HCEC 1CT (cell line): Measurements from ENCODE around the gene DDX42.

Experiments used
- DNase-seq: peaks from one replicate; pipeline ENCODE4 v3.0.0-alpha.2; 2017

The DDX42 gene

GRCh38 chr17:63823659-63824331 lies 49.8 kb downstream of the DDX42 start:
- DNase-seq, result no peak

- no peak for DNase-seq
These were observed 50.4 kb downstream of the DDX42 start for GRCh38 chr17:63824362-63824761.

GRCh38 chr17:63826468-63827001 lies 52.6 kb downstream of the DDX42 start:
- peak; percentile 37 for DNase-seq

- DNase-seq, result peak; percentile 95
These were observed 53.2 kb downstream of the DDX42 start, which contains the start of the genes FTSJ3 and PSMC5 for GRCh38 chr17:63827002-63827800. Gene FTSJ3 (minus strand): TSS chr17:63827663. CDS start chr17:63826902, 761 bp downstream. Gene PSMC5 (plus strand): TSS chr17:63827431. CDS start chr17:63827491, 60 bp downstream.

GRCh38 chr17:63827801-63828221 lies 53.8 kb downstream of the DDX42 start:
- DNase-seq, result no peak

- no peak for DNase-seq
These were observed 55.0 kb downstream of the DDX42 start for GRCh38 chr17:63828936-63829335.

- DNase-seq, result no peak
These were observed 56.3 kb downstream of the DDX42 start for GRCh38 chr17:63830278-63830677.

GRCh38 chr17:63830904-63831491 lies 57.0 kb downstream of the DDX42 start:
- DNase-seq, result no peak

GRCh38 chr17:63831505-63831904 lies 57.5 kb downstream of the DDX42 start:
- no peak for DNase-seq

- no peak for DNase-seq
These were observed 58.0 kb downstream of the DDX42 start for GRCh38 chr17:63832014-63832413.

- DNase-seq, result no peak
These were observed 58.5 kb downstream of the DDX42 start for GRCh38 chr17:63832455-63832854.

GRCh38 chr17:63833026-63833740 lies 59.2 kb downstream of the DDX42 start:
- no peak for DNase-seq

- DNase-seq, result no peak
These were observed 59.9 kb downstream of the DDX42 start for GRCh38 chr17:63833741-63834373.

GRCh38 chr17:63834431-63835166 lies 60.6 kb downstream of the DDX42 start:
- DNase-seq, result peak; percentile 63

GRCh38 chr17:63835167-63835720 lies 61.3 kb downstream of the DDX42 start:
- DNase-seq, result no peak

GRCh38 chr17:63836811-63837210 lies 62.8 kb downstream of the DDX42 start:
- DNase-seq, result no peak

GRCh38 chr17:63837480-63837879 lies 63.5 kb downstream of the DDX42 start:
- no peak for DNase-seq

- DNase-seq, result no peak
These were observed 64.1 kb downstream of the DDX42 start for GRCh38 chr17:63837962-63838600.

- peak; percentile 28 for DNase-seq
These were observed 64.7 kb downstream of the DDX42 start for GRCh38 chr17:63838631-63839171.

- DNase-seq, result no peak
These were observed 66.8 kb downstream of the DDX42 start for GRCh38 chr17:63840591-63841349.
